ENCODE results near the gene ADAMTS15.

The ADAMTS15 gene

DNA sequence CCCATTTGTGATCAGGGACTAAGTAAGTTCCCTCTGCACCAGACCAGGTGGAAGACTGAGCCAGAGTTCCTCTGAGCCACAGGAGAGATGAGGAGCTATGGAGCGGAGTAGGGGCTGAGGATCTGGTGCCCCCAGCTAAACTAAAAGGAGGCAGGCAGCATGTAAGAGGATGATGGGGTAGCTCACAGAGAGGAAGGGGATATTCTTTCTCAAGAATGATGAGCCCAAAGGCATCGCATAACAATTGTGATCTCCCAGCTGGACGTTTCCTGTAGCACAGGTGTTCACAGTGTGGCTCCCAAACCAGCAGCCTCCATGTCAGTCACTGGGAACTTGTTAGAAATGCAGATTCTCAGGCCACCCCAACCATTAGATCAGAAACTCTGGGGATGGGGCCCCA, 44.5 kb upstream of the ADAMTS15 start:
- no peak overlapping the region for H3K4me3 ChIP-seq (replicated peaks; ENCODE audit: low read depth, low read length)
- TF ChIP-seq, protein P1, sequence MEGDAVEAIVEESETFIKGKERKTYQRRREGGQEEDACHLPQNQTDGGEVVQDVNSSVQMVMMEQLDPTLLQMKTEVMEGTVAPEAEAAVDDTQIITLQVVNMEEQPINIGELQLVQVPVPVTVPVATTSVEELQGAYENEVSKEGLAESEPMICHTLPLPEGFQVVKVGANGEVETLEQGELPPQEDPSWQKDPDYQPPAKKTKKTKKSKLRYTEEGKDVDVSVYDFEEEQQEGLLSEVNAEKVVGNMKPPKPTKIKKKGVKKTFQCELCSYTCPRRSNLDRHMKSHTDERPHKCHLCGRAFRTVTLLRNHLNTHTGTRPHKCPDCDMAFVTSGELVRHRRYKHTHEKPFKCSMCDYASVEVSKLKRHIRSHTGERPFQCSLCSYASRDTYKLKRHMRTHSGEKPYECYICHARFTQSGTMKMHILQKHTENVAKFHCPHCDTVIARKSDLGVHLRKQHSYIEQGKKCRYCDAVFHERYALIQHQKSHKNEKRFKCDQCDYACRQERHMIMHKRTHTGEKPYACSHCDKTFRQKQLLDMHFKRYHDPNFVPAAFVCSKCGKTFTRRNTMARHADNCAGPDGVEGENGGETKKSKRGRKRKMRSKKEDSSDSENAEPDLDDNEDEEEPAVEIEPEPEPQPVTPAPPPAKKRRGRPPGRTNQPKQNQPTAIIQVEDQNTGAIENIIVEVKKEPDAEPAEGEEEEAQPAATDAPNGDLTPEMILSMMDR (IDR thresholded peaks at IDR 0.05; ENCODE audit: low read length, missing control alignments): no peak
- no peak for DNase-seq (ENCODE audit: low read depth)

DNA sequence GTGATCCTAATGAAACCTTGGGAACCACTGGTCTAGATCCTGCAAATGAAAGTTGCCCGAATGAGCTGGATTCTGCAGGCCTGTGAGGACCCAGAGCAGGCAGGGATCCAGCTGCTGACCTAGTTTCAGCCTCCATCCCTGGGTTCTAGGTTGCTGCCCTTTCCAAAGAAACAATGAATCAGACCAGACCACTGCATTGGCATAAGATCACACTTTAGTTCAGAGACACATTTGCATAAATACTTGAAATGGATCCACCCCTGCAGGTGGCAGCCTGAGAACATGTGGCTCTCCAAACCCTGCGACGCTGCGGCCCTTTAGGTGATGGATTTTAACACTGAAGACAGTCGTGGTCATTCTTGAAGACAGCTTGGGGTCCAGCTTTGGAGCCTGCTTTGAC, 43.7 kb upstream of the ADAMTS15 start:
- H3K4me3 ChIP-seq (replicated peaks; ENCODE audit: low read depth, low read length): no peak overlapping the region
- no peak for DNase-seq (ENCODE audit: low read depth)
- TF ChIP-seq, protein P1 (IDR thresholded peaks at IDR 0.05; ENCODE audit: low read length, missing control alignments): no peak

DNA sequence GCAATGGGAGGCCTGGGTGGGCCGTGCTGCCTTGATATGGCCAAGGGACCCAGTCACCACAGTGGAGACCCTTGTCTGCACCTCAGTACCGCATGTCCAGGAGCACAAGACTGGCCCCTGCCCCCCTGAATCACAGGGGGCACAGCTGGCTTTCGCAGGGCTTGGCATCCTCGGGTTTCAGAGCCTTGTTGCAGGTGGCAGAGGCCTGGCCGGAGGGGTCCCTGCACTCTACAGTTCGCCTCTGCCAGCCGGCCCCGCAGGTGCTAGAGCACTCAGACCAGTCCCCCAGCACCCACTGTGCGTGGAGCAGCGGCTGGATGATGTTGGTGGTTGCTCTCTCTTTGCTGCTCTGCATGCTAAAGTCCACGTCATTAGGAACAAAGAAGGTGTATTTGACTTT, 43.0 kb upstream of the ADAMTS15 start:
- TF ChIP-seq, protein P1 (IDR thresholded peaks at IDR 0.05; ENCODE audit: low read length, missing control alignments): no peak
- DNase-seq (ENCODE audit: low read depth): no peak
- H3K4me3 ChIP-seq (replicated peaks; ENCODE audit: low read depth, low read length): no peak overlapping the region

DNA sequence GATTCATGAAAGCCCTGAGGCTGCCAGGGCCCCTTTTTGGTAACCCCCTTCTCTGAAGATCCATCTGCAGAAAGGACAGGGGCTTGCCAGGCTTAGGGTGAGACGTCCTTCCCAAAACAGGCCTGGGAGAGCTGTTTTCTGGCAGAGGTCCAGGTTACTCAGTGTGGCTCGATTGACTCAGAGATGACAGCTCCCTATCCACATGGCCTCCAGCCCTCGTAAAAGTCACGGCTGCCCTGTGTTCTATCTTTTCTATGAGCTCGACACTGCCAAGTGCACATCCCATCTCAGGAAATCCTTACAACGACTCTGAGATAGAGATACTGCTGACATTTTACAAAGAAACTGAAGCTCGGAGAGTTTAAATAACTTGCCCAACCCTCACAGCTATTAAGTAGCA, 40.5 kb upstream of the ADAMTS15 start:
- DNase-seq (ENCODE audit: low read depth): peak; percentile 50
- TF ChIP-seq, protein P1 (IDR thresholded peaks at IDR 0.05; ENCODE audit: low read length, missing control alignments): no peak
- H3K4me3 ChIP-seq (replicated peaks; ENCODE audit: low read depth, low read length): no peak overlapping the region

DNA sequence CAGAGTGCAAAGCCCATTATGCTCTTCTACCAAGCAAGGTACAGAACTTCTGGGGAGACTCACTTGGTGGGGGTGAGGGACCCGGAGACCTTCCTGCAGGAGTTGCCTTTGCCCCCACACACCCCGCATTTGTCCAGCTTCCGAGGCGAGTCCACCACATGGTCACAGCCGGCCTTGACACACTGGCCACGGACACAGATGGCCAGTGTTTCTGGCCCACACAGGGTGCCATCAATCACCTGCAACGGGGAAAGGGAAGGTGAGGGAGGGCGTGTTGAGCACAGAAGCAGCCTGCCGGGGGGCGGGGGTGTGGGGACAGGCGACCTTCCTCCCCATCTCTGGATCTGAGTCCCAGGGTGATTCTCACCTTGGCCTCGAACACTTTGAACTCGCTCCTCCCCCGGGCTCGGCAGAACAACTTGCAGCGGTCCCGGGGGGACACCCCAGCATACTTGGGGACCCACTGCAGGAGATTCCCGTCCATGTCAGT, 40.0 kb upstream of the ADAMTS15 start:
- no peak for DNase-seq (ENCODE audit: low read depth)
- TF ChIP-seq, protein P1 (IDR thresholded peaks at IDR 0.05; ENCODE audit: low read length, missing control alignments): no peak
- no peak overlapping the region for H3K4me3 ChIP-seq (replicated peaks; ENCODE audit: low read depth, low read length)

DNA sequence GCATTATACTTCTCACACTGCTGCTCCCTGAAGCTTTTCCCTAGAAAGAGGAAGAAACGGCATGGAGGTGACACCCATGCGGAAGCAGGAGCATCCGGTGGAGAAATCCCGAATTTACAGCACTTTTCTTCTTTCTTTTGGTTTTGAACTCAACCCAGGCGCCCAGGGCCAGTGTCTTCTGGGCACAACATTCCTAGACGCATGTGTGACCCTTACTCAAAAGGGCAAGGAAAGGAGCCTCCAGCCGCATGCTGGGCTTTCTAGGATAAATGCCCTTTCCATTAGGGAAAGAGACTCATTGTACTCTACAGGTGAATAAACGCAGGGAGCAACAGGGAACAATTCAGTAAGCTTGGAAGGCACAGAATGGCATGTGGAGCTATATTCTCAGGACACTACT, 39.5 kb upstream of the ADAMTS15 start:
- H3K4me3 ChIP-seq (replicated peaks; ENCODE audit: low read depth, low read length): no peak overlapping the region
- TF ChIP-seq, protein P1 (IDR thresholded peaks at IDR 0.05; ENCODE audit: low read length, missing control alignments): no peak
- no peak for DNase-seq (ENCODE audit: low read depth)

DNA sequence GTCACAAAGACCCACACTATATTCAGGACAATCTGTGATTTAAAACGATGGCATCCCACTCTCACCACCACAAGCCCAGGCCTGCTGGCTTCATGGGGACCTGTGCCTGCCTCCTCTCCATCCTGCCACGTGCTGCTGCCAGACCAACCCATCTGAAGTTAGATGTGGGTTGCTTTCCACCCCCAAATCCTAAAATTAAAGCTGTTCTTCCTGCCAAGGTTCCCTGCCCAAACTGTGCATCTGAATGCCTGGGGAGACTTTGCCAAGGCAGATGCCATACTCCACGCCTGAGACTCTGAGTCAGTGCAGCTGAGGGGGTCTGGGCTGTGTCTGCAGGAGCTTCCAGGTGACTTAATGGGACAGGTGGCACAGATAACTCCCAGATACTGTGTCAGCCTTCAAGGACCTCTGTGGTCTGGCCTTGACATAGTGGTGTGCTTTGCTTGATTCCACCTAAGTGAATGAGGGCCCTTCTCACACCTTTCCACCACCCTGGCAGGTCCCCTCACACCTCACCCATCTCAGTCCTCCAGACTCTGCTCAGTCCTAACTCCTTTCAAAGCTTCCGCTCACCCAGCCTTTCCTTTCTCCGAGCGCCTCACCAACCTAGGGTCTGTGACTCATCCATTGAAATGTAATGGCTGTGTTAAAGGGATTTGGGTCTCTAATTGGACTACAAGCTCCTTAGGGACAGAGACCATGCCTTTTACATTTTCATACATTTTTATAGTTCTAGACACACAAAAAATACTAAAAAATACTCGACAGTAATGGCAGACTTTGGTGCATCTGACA, 38.7 kb upstream of the ADAMTS15 start:
- DNase-seq (ENCODE audit: low read depth): no peak
- no peak overlapping the region for H3K4me3 ChIP-seq (replicated peaks; ENCODE audit: low read depth, low read length)
- TF ChIP-seq, protein P1 (IDR thresholded peaks at IDR 0.05; ENCODE audit: low read length, missing control alignments): no peak
